Measurements from ENCODE around the gene PLCD1. TPM values are rescaled to one million over a fixed set of nuclear protein-coding genes. Genes with fewer than 3 reads are reported as not detected.
"Not testable (repeated sequence)": the region's sequence is repeated elsewhere in the genome, so short reads cannot be mapped to it uniquely, and the experiment has no call there.

Gene PLCD1
- total RNA-seq, 4 donors from 2014 or later = 43.8 to 48.6 (median 48.0) TPM

DNA sequence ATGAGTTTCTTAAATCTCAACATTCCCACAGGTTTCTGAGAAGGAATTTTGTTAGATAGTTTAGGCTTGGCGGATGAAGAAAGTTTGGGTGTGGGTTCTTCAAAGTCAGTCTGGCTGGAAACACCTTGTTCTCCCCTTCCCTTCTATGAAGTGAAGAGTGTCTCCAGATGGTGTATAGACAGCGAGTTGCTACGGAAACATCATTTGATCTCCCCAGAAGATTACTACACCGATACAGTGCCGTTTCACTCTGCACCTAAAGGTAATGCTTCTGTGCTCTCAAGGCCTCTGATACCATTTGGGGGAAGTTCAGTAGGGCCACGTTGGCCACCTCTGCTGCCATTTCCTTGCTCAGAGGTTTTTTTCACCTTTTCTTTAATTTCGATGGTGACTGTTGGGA is 30.1 kb upstream of the PLCD1 start:
- Histone ChIP-seq H3K4me3 (no peak overlapping the region), H3K36me3 (no peaks in the 10 kb centered on the region), H3K9me3 (no peaks in the 10 kb centered on the region), H3K27me3 (no peaks in the 10 kb centered on the region), H3K27ac (no peak overlapping the region), H3K4me1 (no peaks in the 10 kb centered on the region)
- DNase-seq (ENCODE audit: low spot score in 2 of 2) = no peak
- TF ChIP-seq EP300 (IDR thresholded peaks at IDR 0.05) (no peak), POLR2A (IDR thresholded peaks at IDR 0.05) (no peak)
- TF ChIP-seq, protein P1, sequence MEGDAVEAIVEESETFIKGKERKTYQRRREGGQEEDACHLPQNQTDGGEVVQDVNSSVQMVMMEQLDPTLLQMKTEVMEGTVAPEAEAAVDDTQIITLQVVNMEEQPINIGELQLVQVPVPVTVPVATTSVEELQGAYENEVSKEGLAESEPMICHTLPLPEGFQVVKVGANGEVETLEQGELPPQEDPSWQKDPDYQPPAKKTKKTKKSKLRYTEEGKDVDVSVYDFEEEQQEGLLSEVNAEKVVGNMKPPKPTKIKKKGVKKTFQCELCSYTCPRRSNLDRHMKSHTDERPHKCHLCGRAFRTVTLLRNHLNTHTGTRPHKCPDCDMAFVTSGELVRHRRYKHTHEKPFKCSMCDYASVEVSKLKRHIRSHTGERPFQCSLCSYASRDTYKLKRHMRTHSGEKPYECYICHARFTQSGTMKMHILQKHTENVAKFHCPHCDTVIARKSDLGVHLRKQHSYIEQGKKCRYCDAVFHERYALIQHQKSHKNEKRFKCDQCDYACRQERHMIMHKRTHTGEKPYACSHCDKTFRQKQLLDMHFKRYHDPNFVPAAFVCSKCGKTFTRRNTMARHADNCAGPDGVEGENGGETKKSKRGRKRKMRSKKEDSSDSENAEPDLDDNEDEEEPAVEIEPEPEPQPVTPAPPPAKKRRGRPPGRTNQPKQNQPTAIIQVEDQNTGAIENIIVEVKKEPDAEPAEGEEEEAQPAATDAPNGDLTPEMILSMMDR (IDR thresholded peaks at IDR 0.05) = no peak
- 84 to 92% methylated on average over 7 of the region's 7 CpGs for WGBS, 2 donors

DNA sequence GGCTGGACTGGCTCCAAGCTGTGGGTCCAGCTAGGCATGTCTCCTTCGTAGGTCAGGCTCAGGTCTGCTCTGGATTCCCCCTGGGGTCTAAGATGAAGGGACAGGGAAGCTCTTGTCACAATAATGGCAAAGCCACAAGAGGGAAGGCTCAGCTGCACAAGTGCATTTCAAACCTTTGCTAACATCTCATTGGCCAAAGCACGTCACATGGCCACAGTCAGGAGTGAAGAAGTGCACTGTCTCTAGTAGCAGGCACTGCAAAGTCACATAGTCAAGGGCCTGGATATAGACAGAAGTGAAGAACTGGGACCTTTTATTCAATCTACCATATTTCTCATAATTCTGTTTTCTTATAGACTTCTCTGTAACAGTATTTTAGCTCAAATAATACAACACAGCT is 29.7 kb upstream of the PLCD1 start:
- H3K27me3 ChIP-seq = no peaks in the 10 kb centered on the region
- no peaks in the 10 kb centered on the region for H3K9me3 ChIP-seq
- 76 to 87% methylated on average over 2 of the region's 2 CpGs for WGBS, 2 donors
- H3K4me3 ChIP-seq = no peak overlapping the region
- TF ChIP-seq POLR2A (IDR thresholded peaks at IDR 0.05) (no peak), EP300 (IDR thresholded peaks at IDR 0.05) (no peak)
- TF ChIP-seq, protein P1 (IDR thresholded peaks at IDR 0.05) = no peak
- H3K4me1 ChIP-seq = no peaks in the 10 kb centered on the region
- H3K36me3 ChIP-seq = no peaks in the 10 kb centered on the region
- DNase-seq (ENCODE audit: low spot score in 2 of 2) = no peak
- H3K27ac ChIP-seq = no peak overlapping the region

DNA sequence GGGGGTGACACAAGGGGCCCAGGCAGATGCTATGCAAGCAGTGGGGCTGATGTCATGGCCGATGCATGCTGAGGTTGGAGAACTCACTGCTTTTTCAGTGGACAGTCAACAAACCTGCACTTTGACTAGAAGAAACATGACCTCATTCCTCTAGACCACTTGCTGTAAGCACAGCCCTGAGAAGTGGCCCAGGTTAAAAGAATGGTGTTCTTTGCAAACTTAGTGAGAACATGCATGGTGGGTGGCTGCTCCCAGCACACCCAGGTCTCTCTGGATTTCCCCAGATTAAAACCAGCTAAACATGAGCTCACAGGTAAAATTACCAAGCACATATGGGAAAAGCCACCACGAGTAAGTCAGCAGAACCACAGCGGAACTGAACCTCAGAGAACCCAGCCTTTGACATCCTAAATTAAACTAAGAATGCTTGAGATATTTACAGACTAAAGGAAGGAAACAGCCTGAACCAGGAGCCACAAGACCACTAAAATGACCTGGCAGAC is 25.1 kb upstream of the PLCD1 start:
- no peaks in the 10 kb centered on the region for H3K4me1 ChIP-seq
- no peaks in the 10 kb centered on the region for H3K9me3 ChIP-seq
- DNase-seq (ENCODE audit: low spot score in 2 of 2) = no peak
- H3K27ac ChIP-seq = no peak overlapping the region
- WGBS, 2 donors = 56 to 82% methylated on average over 3 of the region's 3 CpGs
- TF ChIP-seq POLR2A (IDR thresholded peaks at IDR 0.05) = no peak
- TF ChIP-seq, protein P1 (IDR thresholded peaks at IDR 0.05) = no peak
- no peak for TF ChIP-seq EP300 (IDR thresholded peaks at IDR 0.05)
- no peaks in the 10 kb centered on the region for H3K27me3 ChIP-seq
- no peaks in the 10 kb centered on the region for H3K36me3 ChIP-seq
- H3K4me3 ChIP-seq = no peak overlapping the region

DNA sequence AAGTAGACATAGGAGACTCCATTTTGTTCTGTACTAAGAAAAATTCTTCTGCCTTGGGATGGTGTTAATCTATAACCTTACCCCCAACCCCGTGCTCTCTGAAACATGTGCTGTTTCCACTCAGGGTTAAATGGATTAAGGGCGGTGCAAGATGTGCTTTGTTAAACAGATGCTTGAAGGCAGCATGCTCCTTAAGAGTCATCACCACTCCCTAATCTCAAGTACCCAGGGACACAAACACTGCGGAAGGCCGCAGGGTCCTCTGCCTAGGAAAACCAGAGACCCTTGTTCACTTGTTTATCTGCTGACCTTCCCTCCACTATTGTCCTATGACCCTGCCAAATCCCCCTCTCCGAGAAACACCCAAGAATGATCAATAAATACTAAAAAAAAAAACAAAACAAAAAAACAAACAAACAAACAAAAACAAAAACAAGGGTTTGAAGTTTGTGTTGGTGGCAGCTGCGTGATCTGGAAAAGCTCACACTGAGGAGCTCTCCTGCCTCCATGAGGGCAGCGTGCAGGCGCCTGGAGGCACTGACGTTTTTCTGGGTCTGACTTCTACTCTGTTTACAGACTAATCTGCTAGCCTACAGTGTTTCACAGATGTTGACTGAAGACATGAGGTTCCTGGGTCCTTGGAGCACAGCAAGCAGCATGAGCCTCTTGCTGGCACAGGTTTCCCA is 24.5 kb upstream of the PLCD1 start:
- H3K27ac ChIP-seq; DNase-seq (ENCODE audit: low spot score in 2 of 2); H3K27me3 ChIP-seq; H3K4me1 ChIP-seq; H3K4me3 ChIP-seq; H3K36me3 ChIP-seq; H3K9me3 ChIP-seq: not testable (repeated sequence)
- 72 to 77% methylated on average over 7 to 8 of the region's 9 CpGs for WGBS, 2 donors

DNA sequence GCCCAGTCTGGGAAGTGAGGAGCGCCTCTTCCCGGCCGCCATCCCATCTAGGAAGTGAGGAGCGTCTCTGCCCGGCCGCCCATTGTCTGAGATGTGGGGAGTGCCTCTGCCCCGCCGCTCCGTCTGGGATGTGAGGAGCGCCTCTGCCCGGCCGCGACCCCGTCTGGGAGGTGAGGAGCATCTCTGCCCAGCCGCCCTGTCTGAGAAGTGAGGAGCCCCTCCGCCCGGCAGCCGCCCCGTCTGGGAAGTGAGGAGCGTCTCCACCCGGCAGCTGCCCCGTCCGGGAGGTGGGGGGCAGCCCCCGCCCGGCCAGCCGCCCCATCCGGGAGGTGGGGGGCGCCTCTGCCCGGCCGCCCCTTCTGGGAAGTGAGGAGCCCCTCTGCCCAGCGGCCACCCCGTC is 23.8 kb upstream of the PLCD1 start:
- not testable (repeated sequence) for H3K36me3 ChIP-seq; H3K27ac ChIP-seq; H3K9me3 ChIP-seq; H3K4me3 ChIP-seq; H3K27me3 ChIP-seq; DNase-seq (ENCODE audit: low spot score in 2 of 2); H3K4me1 ChIP-seq
- 90 to 97% methylated on average over 3 to 4 of the region's 32 CpGs for WGBS, 2 donors

DNA sequence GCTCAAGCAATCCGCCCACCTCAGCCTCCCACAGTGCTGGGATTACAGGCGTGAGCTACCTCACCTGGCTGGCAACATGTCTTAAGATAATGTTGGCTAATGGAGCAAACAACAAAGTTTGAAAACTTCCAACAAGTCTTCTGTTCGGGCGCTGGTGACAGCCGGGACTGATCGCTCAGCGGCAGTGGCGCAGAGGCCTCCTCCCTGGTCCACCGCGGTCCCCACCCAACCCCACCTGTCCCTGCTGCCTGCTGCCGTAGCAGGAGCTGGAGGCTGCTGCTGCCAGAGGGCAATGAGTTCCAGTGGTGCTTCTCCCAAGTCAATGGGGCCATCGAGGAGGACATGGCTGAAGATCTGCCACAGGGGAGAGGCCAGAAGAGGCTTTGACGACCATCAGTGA is 21.7 kb upstream of the PLCD1 start:
- Histone ChIP-seq H3K4me3 (no peak overlapping the region), H3K36me3 (no peaks in the 10 kb centered on the region), H3K9me3 (no peaks in the 10 kb centered on the region), H3K27ac (no peak overlapping the region), H3K4me1 (no peaks in the 10 kb centered on the region), H3K27me3 (no peaks in the 10 kb centered on the region)
- 89 to 93% methylated on average over 13 of the region's 13 CpGs for WGBS, 2 donors
- TF ChIP-seq, protein P1 (IDR thresholded peaks at IDR 0.05) = no peak
- TF ChIP-seq POLR2A (IDR thresholded peaks at IDR 0.05) = no peak
- no peak for TF ChIP-seq EP300 (IDR thresholded peaks at IDR 0.05)
- no peak for DNase-seq (ENCODE audit: low spot score in 2 of 2)
